CD4-positive, alpha-beta T cell treated with Interleukin-4 for 4 hours (primary cell): ENCODE measurements around the gene BID.

ENCODE experiments used
- DNase-seq: peaks from one replicate; pipeline ENCODE4 v3.0.0-alpha.2; 2020

The BID gene

GRCh38 chr22:17732251-17732854, 41.9 kb downstream of the BID start:
- no peak for DNase-seq

GRCh38 chr22:17729561-17729960, 44.7 kb downstream of the BID start:
- no peak for DNase-seq

- no peak for DNase-seq
Measured at GRCh38 chr22:17728786-17729185, 45.5 kb downstream of the BID start.

- no peak for DNase-seq
Measured at GRCh38 chr22:17726928-17727897, 47.1 kb downstream of the BID start.

DNA sequence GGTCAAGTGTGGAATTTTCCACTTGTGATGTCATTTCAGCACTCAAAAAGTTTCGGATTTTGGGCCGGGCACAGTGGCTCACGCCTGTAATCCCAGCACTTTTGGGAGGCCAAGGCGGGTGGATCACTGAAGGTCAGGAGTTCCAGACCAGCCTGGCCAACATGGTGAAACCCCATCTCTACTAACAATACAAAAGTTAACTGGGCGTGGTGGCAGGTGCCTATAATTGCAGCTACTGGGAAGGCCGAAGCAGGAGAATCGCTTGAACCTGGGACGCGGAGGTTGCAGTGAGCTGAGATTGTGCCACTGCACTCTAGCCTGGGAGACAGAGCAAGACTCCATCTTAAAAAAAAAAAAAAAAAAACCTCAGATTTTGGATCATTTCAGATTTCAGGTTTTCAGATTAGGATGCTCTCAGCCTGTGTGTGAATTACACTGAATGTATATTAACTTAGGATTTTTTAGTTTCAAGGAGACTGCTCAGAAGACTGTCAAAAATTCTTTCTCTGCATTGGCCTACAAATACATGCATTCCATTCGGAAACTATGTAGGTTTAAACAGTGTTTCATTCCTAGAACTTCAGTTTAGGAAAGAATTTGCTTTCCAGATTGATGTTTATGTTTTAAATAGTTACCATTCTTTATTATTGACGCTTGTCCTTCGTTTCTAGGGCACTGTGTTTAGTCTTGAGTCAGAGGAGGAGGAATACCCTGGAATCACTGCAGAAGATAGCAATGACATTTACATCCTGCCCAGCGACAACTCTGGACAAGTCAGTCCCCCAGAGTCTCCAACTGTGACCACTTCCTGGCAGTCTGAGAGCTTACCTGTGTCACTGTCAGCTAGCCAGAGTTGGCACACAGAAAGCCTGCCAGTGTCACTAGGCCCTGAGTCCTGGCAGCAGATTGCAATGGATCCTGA, 48.0 kb downstream of the BID start:
- DNase-seq, result peak; percentile 10

DNA sequence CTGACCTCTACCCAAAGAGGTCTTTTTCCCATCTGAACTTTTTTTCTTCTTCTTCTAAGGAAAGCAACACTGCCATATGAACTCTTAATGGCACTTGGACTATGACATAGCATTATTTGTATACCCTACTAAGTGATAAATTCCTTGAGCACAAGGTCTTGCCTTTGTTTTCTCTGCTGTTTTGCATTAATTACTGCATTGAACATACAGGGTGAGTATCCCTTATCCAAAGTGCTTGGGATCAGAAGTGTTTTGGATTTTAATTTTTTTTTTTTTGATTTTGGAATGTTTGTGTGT, 48.8 kb downstream of the BID start:
- no peak for DNase-seq

DNA sequence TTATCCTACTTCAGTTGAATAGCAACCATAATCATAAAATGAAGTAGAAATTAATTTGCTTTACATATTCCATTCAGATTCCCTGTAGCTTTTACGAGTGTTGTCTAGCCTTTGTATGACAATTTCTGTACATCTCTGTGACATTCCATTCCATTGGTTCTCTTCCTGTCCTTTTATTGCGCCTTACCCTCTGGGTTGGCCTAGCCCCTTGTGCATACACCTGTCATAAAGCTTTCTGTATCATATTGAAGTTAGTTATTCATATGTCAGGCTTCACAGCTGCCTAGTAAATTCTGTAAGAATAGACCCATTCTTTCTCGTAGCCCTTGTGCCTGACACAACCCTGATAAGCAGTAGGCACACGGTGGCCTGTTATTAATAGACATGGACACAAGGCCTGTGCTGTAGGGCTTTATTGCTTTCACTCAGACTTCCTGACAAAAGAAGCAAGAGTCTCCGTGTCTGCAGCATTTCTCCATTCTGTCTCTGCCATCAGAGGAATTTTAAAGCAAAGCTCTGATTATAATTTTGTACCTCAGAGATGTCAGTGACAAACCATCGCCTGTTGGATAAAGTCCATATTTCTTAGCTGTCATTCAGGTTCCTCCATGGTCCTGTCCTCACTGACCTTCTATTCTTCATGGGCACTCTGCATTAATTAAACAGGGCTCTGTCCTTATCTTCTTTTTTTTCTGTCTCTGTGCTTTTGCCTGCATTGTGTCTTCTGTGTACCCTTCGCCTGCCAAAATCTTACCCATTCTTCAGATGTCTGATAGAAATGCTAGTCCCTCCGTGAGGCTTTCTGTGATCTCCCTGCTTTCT, 49.4 kb downstream of the BID start:
- no peak for DNase-seq

GRCh38 chr22:17724241-17724640, 50.0 kb downstream of the BID start:
- DNase-seq, result no peak

- no peak for DNase-seq
Measured at GRCh38 chr22:17719911-17720310, 54.4 kb downstream of the BID start.

GRCh38 chr22:17717708-17718107, 56.6 kb downstream of the BID start:
- no peak for DNase-seq

- no peak for DNase-seq
Measured at GRCh38 chr22:17716529-17716928, 57.7 kb downstream of the BID start.

GRCh38 chr22:17712441-17712840, 61.8 kb downstream of the BID start:
- no peak for DNase-seq

DNA sequence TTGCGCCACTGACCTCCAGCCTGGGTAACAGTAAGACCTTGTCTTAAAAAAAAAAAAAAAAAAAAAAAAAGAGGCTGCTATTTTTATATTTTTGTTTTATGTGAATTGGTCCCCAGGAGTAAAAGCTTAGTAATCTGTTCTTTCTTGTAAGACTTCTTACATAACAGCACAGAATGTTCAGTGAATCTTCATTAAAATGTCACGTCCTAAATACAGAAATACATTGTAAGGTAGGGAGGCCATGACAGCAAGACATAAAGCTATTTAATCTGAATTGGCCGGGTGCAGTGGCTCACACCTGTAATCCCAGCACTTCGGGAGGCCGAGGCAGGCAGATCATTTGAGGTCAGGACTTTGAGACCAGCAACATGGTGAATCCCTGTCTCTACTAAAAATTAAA, 64.2 kb downstream of the BID start:
- no peak for DNase-seq

DNA sequence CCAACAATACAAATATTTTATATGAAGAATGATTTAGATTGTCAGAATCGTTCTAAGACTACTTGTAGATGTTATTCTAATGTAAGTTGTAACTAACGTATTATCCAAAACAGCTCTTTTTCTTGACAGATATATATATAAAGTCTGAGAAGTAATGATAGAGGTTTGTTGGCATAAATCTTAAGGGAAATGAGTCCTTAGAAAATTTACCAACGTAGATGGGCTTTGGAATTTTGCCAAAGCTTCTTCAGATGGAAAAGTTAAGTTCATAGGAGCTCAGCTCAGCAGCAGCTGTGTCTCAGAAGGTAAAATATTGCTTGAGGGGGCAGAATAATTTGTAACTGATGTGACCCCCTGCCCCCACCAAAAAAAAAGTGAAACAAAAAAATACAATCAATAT, 66.7 kb downstream of the BID start:
- DNase-seq, result no peak

DNA sequence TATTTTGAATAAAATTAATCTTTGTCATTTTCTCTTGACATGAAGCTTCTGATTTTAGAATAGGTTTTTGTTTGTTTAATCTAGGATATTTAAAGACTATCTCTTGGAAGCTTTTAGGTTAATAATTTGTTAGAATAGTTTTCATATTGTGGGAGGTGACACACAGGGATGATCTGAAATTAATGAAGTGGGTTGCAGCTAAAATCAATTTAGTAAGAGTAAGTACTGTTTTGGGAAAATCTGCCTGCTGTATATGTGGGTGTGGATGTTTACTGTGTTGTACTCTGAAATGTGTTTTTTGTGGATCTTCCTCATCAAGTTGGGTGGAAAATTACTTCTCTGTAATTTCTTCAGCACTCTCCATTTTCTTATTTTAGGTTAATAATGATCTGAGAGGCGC, 67.3 kb downstream of the BID start:
- no peak for DNase-seq

DNA sequence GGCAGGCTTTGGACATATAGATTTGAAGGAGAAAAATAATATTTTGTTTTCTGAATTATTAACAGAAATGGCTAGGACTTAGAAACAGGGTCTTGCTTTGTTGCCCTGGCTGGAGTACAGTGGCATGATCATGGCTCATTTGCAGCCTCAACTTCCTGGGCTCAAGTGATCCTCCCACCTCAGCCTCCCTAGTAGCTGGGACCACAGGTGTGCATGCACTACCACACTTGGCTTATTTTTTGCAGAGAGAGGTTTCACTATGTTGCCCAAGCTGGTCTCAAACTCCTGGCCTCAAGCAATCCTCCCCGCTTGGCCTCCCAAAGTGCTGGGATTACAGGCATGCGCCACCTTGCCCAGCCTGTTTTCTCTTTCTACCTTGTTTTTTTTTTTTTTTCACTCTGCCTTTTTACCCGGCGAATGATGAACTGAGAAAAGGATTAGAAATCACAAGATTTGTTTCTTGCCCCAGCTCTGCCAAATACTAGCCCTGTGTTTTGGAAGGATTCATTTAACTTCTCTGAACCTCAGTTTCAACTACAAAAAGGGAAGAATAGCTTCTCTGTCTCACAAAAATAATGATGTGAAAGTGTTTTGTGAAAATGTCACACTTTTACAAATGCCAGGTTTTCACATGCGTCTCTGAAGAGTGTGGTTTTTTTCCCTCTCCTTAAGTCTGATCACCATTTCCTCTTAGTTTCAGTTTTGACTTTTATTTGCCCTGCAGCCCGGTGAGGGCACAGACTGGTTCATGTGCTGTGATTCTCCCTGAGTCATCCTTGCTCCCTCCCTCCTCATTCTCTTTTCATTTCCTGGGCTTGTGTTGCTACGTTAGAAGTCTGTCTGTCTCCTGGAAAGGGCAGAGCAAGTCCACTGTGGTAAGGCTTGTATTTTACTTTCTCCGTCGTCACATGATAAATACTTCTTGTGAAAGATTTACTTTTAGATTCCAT, 68.0 kb downstream of the BID start:
- DNase-seq, result peak; percentile 41

- no peak for DNase-seq
Measured at GRCh38 chr22:17705546-17705945, 68.7 kb downstream of the BID start.

GRCh38 chr22:17703811-17704210, 70.5 kb downstream of the BID start:
- no peak for DNase-seq

DNA sequence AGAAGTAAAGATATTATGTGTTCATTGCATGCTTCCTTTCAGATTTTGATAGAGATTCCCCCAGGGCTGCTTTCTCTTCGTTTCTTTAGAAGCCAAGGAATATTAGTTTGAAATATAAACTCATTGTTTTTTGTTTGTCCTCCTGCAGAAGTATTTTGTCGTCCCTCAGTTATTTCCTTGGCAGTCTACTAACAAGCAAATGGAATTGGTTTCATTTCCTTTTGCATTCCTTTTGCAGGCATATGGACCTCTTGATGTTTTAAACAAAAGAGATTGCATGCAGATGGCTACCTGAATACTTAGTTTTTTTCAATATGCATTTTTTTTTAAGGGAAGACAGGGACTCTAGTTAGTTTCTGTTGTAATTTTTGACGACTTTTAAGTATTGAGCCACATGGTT, 73.5 kb downstream of the BID start:
- no peak for DNase-seq

- DNase-seq, result no peak
Measured at GRCh38 chr22:17699696-17700340, 74.5 kb downstream of the BID start.

GRCh38 chr22:17698948-17699347, 75.3 kb downstream of the BID start:
- no peak for DNase-seq
